ENCODE data around the gene MSLN. TPM values are rescaled to one million over a fixed set of nuclear protein-coding genes. Genes with fewer than 3 reads are reported as not detected.
A peak's percentile ranks its signal among the peaks of the same experiment; 100 is the strongest.
"Not testable (repeated sequence)": the region's sequence is repeated elsewhere in the genome, so short reads cannot be mapped to it uniquely, and the experiment has no call there.

Gene MSLN
- total and polyA plus RNA-seq, 2 of the 13 experiments (the other 11 are each of a cell fraction or from before 2014, with no cell fraction given), result 2.0 to 2.3 TPM

GRCh38 chr16:712740-713250 is 47.7 kb upstream of the MSLN start (continued):
- TF ChIP-seq FOXA1, FOXP1 (IDR thresholded peaks at IDR 0.05): not testable (repeated sequence)
- peak; percentile 3; the same call in 1 of the 2 replicates for TF ChIP-seq FOXA1 (CRISPR knock-in tag; IDR thresholded peaks at IDR 0.05)
- 0 out of 2 replicates have a peak, but pooled peaks have one; percentile 13 for TF ChIP-seq FOXP1 (CRISPR knock-in tag; IDR thresholded peaks at IDR 0.05)
- TF ChIP-seq HMGXB4 (CRISPR knock-in tag; IDR thresholded peaks at IDR 0.05; ENCODE audit: borderline replicate concordance in 1 of 2, low read depth in 1 of 2), result peak in 1 of 2 experiments; percentile 41; a peak in 2 of 4 replicates
- 0 out of 2 replicates have a peak, but pooled peaks have one; percentile 13 for TF ChIP-seq MXD3 (CRISPR knock-in tag; IDR thresholded peaks at IDR 0.05)
- peak; percentile 25; the same call in 1 of the 2 replicates for TF ChIP-seq SALL1 (CRISPR knock-in tag; IDR thresholded peaks at IDR 0.05)
- peak; percentile 73; the same call in 1 of the 2 replicates for TF ChIP-seq KDM1A (CRISPR knock-in tag; IDR thresholded peaks at IDR 0.05)
- peak; percentile 55 for TF ChIP-seq STAG1 (CRISPR knock-in tag; IDR thresholded peaks at IDR 0.05)
- peak; percentile 50; the same call in 1 of the 2 replicates for TF ChIP-seq THAP9 (CRISPR knock-in tag; IDR thresholded peaks at IDR 0.05; ENCODE audit: borderline replicate concordance)
- peak; percentile 58; the same call in 1 of the 2 replicates for TF ChIP-seq PHF21A (CRISPR knock-in tag; IDR thresholded peaks at IDR 0.05)
- peak; percentile 66; the same call in 1 of the 2 replicates for TF ChIP-seq SOX5 (CRISPR knock-in tag; IDR thresholded peaks at IDR 0.05; ENCODE audit: borderline replicate concordance)
- TF ChIP-seq ZNF614 (CRISPR knock-in tag; IDR thresholded peaks at IDR 0.05; ENCODE audit: borderline replicate concordance), result peak; percentile 86; the same call in 1 of the 2 replicates
- TF ChIP-seq RARA (CRISPR knock-in tag; IDR thresholded peaks at IDR 0.05), result peak; percentile 30; the same call in 1 of the 2 replicates
- peak; percentile 77 for TF ChIP-seq ZMYM3 (CRISPR knock-in tag; IDR thresholded peaks at IDR 0.05)
- TF ChIP-seq ZNF580 (CRISPR knock-in tag; IDR thresholded peaks at IDR 0.05; ENCODE audit: borderline replicate concordance, low read depth), result 0 out of 2 replicates have a peak, but pooled peaks have one; percentile 43
- TF ChIP-seq HDAC2 (CRISPR knock-in tag; IDR thresholded peaks at IDR 0.05), result peak; percentile 57; the same call in 1 of the 2 replicates
- peak in 1 of 2 experiments; percentile 65; a peak in 2 of 4 replicates for TF ChIP-seq KLF16 (CRISPR knock-in tag; IDR thresholded peaks at IDR 0.05)

All from HepG2 (cell line).